IMR-90 (cell line): ENCODE results near the gene SMIM24. TPM values are rescaled to one million over a fixed set of nuclear protein-coding genes. Genes with fewer than 3 reads are reported as not detected.

Experiments used
- ATAC-seq: fragments of 200-7000 bp; cut with Tn5 transposase; 2 replicates; pipeline ENCODE4 v1.9.1; 2020; ENCODE audit warnings: low read depth, mild to moderate bottlenecking, moderate library complexity
- BruUV-seq: library from RNA; stranded (reverse); fragments of 400-500 nt; replicated peaks from 2 replicates; lab custom pipeline; 2021; lab: Mats Ljungman, UMichigan
- CTCF ChIA-PET: fragments of 300-600 bp; formaldehyde crosslinking; extraction: SDS; loops from one replicate; lab custom pipeline; 2021; ENCODE audit warnings: antibody characterized with exemption; lab: Yijun Ruan, JAX
- POLR2A ChIA-PET: fragments of 300-600 bp; sonication (Branson Sonifier 250); formaldehyde crosslinking; loops from one replicate; lab custom pipeline; 2022; ENCODE audit warnings: antibody characterized with exemption; ENCODE audit not compliant: unreplicated experiment; lab: Charles Lee
- DNase-seq: peaks from one replicate; pipeline ENCODE4 v3.0.0; 2013
- H2AFZ ChIP-seq: replicated peaks from 2 replicates; pipeline ENCODE3; 2013; ENCODE audit warnings: low read length, mild to moderate bottlenecking; ENCODE audit not compliant: poor library complexity
- H2AK5ac ChIP-seq: 2 replicates; pipeline ENCODE4 v1.6.1; 2013; ENCODE audit warnings: low read depth, low read length, inconsistent platforms
- H2AK9ac ChIP-seq: replicated peaks from 2 replicates; pipeline ENCODE3; 2013; ENCODE audit warnings: mild to moderate bottlenecking, low read depth, low read length, moderate library complexity; ENCODE audit not compliant: poor library complexity
- H2BK120ac ChIP-seq: 2 replicates; pipeline ENCODE4 v1.6.1; 2013; ENCODE audit warnings: low read depth, low read length, inconsistent platforms
- H2BK15ac ChIP-seq: 3 replicates; pipeline ENCODE4 v1.6.1; 2013; ENCODE audit warnings: low read depth, low read length, inconsistent platforms
- H2BK20ac ChIP-seq: 2 replicates; pipeline ENCODE4 v1.6.1; 2013; ENCODE audit warnings: low read depth, mild to moderate bottlenecking, inconsistent platforms, low read length, moderate library complexity
- H2BK5ac ChIP-seq: 2 replicates; pipeline ENCODE4 v1.6.1; 2013; ENCODE audit warnings: mild to moderate bottlenecking, low read depth, low read length, inconsistent platforms; ENCODE audit not compliant: poor library complexity, severe bottlenecking
- H3K14ac ChIP-seq: replicated peaks from 2 replicates; pipeline ENCODE4 v1.6.1; 2013; ENCODE audit warnings: low read depth, low read length, inconsistent platforms
- H3K18ac ChIP-seq: 2 replicates; pipeline ENCODE4 v1.6.1; 2013; ENCODE audit warnings: low read depth, low read length, control low read depth
- H3K23ac ChIP-seq: 2 replicates; pipeline ENCODE4 v1.6.1; 2013; ENCODE audit warnings: low read depth, low read length, inconsistent platforms
- H3K27ac ChIP-seq: 2 replicates; pipeline ENCODE4 v1.5.1; 2013; ENCODE audit warnings: mild to moderate bottlenecking, control low read depth, low read length; ENCODE audit not compliant: insufficient read depth
- H3K27me3 ChIP-seq: 2 replicates; pipeline ENCODE4 v1.6.1; 2013; ENCODE audit warnings: low read length; ENCODE audit not compliant: control insufficient read depth, insufficient read depth
- H3K36me3 ChIP-seq: 2 replicates; pipeline ENCODE4 v1.6.1; 2013; ENCODE audit warnings: low read length, mixed read lengths; ENCODE audit not compliant: control insufficient read depth, insufficient read depth
- H3K4ac ChIP-seq: 2 replicates; pipeline ENCODE4 v1.6.1; 2013; ENCODE audit warnings: low read depth, low read length, inconsistent platforms
- H3K4me1 ChIP-seq: 2 replicates; pipeline ENCODE4 v1.6.1; 2013; ENCODE audit warnings: low read length, mixed read lengths; ENCODE audit not compliant: control insufficient read depth, insufficient read depth
- H3K4me2 ChIP-seq: 2 replicates; pipeline ENCODE4 v1.6.1; 2013; ENCODE audit warnings: low read depth, mild to moderate bottlenecking, control low read depth, low read length, moderate library complexity
- H3K4me3 ChIP-seq: 2 replicates; pipeline ENCODE4 v1.5.1; 2013; ENCODE audit warnings: low read depth, mild to moderate bottlenecking, control low read depth, low read length, moderate library complexity; ENCODE audit not compliant: insufficient read depth
- H3K56ac ChIP-seq: 2 replicates; pipeline ENCODE4 v1.6.1; 2013; ENCODE audit warnings: low read length, inconsistent platforms; ENCODE audit not compliant: insufficient read depth; ENCODE audit errors: extremely low read depth
- H3K79me1 ChIP-seq, 2 experiments: 2 replicates each; pipeline ENCODE4 v1.6.1; 2013; ENCODE audit warnings: low read length in 2 of 2, inconsistent platforms in 1 of 2, low read depth in 1 of 2
- H3K9ac ChIP-seq: 2 replicates; pipeline ENCODE4 v1.6.1; 2013; ENCODE audit warnings: low read depth, low read length, control low read depth
- H3K9me1 ChIP-seq: 2 replicates; pipeline ENCODE4 v1.6.1; 2013; ENCODE audit warnings: low read length, inconsistent platforms; ENCODE audit not compliant: insufficient read depth
- H3K9me3 ChIP-seq: 2 replicates; pipeline ENCODE4 v1.6.1; 2013; ENCODE audit warnings: low read length; ENCODE audit not compliant: control insufficient read depth, insufficient read depth
- H4K20me1 ChIP-seq: 2 replicates; pipeline ENCODE4 v1.6.1; 2013; ENCODE audit warnings: low read length, inconsistent platforms; ENCODE audit not compliant: insufficient read depth
- H4K5ac ChIP-seq: 2 replicates; pipeline ENCODE4 v1.6.1; 2013; ENCODE audit warnings: mild to moderate bottlenecking, low read depth, low read length, control low read depth
- H4K8ac ChIP-seq, 2 experiments: 2 replicates each; pipeline ENCODE4 v1.6.1; 2013; ENCODE audit warnings: low read depth in 2 of 2, low read length in 2 of 2, control low read depth in 1 of 2, inconsistent platforms in 1 of 2
- H4K91ac ChIP-seq: 2 replicates; pipeline ENCODE4 v1.6.1; 2013; ENCODE audit warnings: low read depth, low read length, inconsistent platforms; ENCODE audit not compliant: insufficient read depth
- BHLHE40 ChIP-seq: fragments of 150-350 bp; IDR thresholded peaks from 2 replicates; pipeline ENCODE4 v1.6.1; 2016; ENCODE audit warnings: mild to moderate bottlenecking, low read depth, low read length
- CEBPB ChIP-seq: IDR thresholded peaks from 2 replicates; pipeline ENCODE4 v1.6.1; 2012; ENCODE audit warnings: low read depth, low read length, improper control_type of control experiment
- CHD1 ChIP-seq: IDR thresholded peaks from 2 replicates; pipeline ENCODE4 v1.6.1; 2012; ENCODE audit warnings: low read depth, low read length, improper control_type of control experiment
- FOS ChIP-seq: fragments of 150-350 bp; IDR thresholded peaks from 2 replicates; pipeline ENCODE4 v1.6.1; 2016; ENCODE audit warnings: low read depth, low read length
- MAFK ChIP-seq: IDR thresholded peaks from 2 replicates; pipeline ENCODE4 v1.6.1; 2012; ENCODE audit warnings: low read depth, low read length, improper control_type of control experiment
- MAZ ChIP-seq: IDR thresholded peaks from 2 replicates; pipeline ENCODE4 v1.6.1; 2012; ENCODE audit warnings: low read depth, mild to moderate bottlenecking, low read length, improper control_type of control experiment, moderate library complexity, borderline replicate concordance
- MXI1 ChIP-seq: IDR thresholded peaks from 2 replicates; pipeline ENCODE4 v1.6.1; 2012; ENCODE audit warnings: low read depth, mild to moderate bottlenecking, low read length, moderate library complexity, borderline replicate concordance
- NFE2L2 ChIP-seq: fragments of 150-350 bp; IDR thresholded peaks from 2 replicates; pipeline ENCODE4 v1.6.1; 2016; ENCODE audit warnings: low read depth, mild to moderate bottlenecking, low read length
- POLR2A ChIP-seq: IDR thresholded peaks from 2 replicates; pipeline ENCODE4 v1.6.1; 2012; ENCODE audit warnings: mild to moderate bottlenecking, low read depth, low read length
- RAD21 ChIP-seq: IDR thresholded peaks from 2 replicates; pipeline ENCODE4 v1.6.1; 2012; ENCODE audit warnings: low read length, improper control_type of control experiment
- RCOR1 ChIP-seq: IDR thresholded peaks from 2 replicates; pipeline ENCODE4 v1.6.1; 2012; ENCODE audit warnings: mild to moderate bottlenecking, low read length, improper control_type of control experiment; ENCODE audit not compliant: insufficient replicate concordance
- RFX5 ChIP-seq: IDR thresholded peaks from 2 replicates; pipeline ENCODE4 v1.8.0; 2012; ENCODE audit warnings: low read depth, mild to moderate bottlenecking, low read length, moderate library complexity
- SMC3 ChIP-seq: fragments of 150-350 bp; IDR thresholded peaks from 2 replicates; pipeline ENCODE4 v1.6.1; 2016; ENCODE audit warnings: low read depth, mild to moderate bottlenecking, antibody characterized with exemption, low read length, moderate library complexity
- WGBS, 2 experiments: methylation state at CpG; one replicate each; pipeline versions ENCODE4 v1.1.5 to v1.1.7; 2013; ENCODE audit warnings: missing lambda C conversion rate in 2 of 2; ENCODE audit not compliant: insufficient read length in 1 of 2; ENCODE audit errors: extremely low coverage in 2 of 2; 5-methylcytosine and 5-hydroxymethylcytosine counted together
- dilution Hi-C: fragments of 300-500 bp; cut with HindIII; formaldehyde crosslinking; loops from one replicate; pipeline ENCODE4 v1.14.3; 2018; ENCODE audit warnings: low sequenced_read_pairs; ENCODE audit not compliant: unreplicated experiment
- in situ Hi-C: fragments of 300-500 bp; cut with MboI; formaldehyde crosslinking; loops from 3 replicates; pipeline ENCODE4 v1.14.3; 2019; ENCODE audit warnings: low sequenced_read_pairs, inconsistent platforms, mixed read lengths
- intact Hi-C: fragments of 100-400 bp; cut with micrococcal nuclease; formaldehyde crosslinking; loops from 2 replicates; pipeline ENCODE4 v1.10.0; 2022
- polyA plus RNA-seq, 3 experiments: library from polyadenylated mRNA; depleted of rRNA; stranded (reverse); fragments of >200 nt; gene quantifications; 2 replicates each; pipeline ENCODE4 v1.2.3, GENCODE V29; 2012; ENCODE audit warnings: low replicate concordance in 1 of 3
- total RNA-seq: library from RNA; depleted of rRNA; stranded (reverse); fragments of >200 nt; gene quantifications from 2 replicates; pipeline ENCODE4 v1.2.3, GENCODE V29; 2012
- TF ChIP-seq, protein P1 (sequence below): conservative IDR thresholded peaks from 2 replicates; pipeline ENCODE4 v1.5.1; 2012; ENCODE audit warnings: mild to moderate bottlenecking, low read depth, low read length, improper control_type of control experiment
- TF ChIP-seq, protein P2 (sequence below): fragments of 150-350 bp; IDR thresholded peaks from 2 replicates; pipeline ENCODE4 v1.6.1; 2016; ENCODE audit warnings: low read depth, mild to moderate bottlenecking, low read length, moderate library complexity, borderline replicate concordance
- TF ChIP-seq, protein P3 (sequence below): fragments of 150-350 bp; IDR thresholded peaks from 2 replicates; pipeline ENCODE4 v1.6.1; 2017; ENCODE audit warnings: mild to moderate bottlenecking, antibody characterized with exemption, low read length, low read depth

SMIM24 gene
- total and polyA plus RNA-seq, 2 of the 4 experiments (the other 2 are of a cell fraction), result not detected

GRCh38 chr19:3524904-3525451 is 44.7 kb upstream of the SMIM24 start:
- Histone ChIP-seq H4K8ac (no peak overlapping the region), H3K14ac (no peak overlapping the region), H3K4me1 (no peaks in the 10 kb centered on the region), H3K27ac (no peak overlapping the region), H4K20me1 (peaks cover 57% of the 10 kb centered on the region), H3K36me3 (peaks cover 50% of the 10 kb centered on the region), H3K9me1 (peaks cover 12% of the 10 kb centered on the region; the same call in 1 of the 2 replicates), H4K5ac (no peak overlapping the region), H2AK5ac (no peak overlapping the region), H2BK15ac (no peak overlapping the region), H3K18ac (no peak overlapping the region), H2AFZ (no peak overlapping the region), H2BK5ac (no peak overlapping the region), H3K4me2 (no peak overlapping the region), H3K79me1 (peaks cover 25 to 67% of the 10 kb centered on the region in 2 experiments), H3K23ac (no peak overlapping the region), H3K4me3 (no peak overlapping the region), H3K56ac (no peak overlapping the region), H3K4ac (no peak overlapping the region), H2BK120ac (no peak overlapping the region), H3K27me3 (no peaks in the 10 kb centered on the region), H3K9me3 (no peaks in the 10 kb centered on the region), H2AK9ac (no peak overlapping the region), H3K9ac (no peak overlapping the region), H2BK20ac (no peak overlapping the region), H4K91ac (no peak overlapping the region)
- no TSS peak for BruUV-seq
- CTCF ChIA-PET, result interaction anchor here (0.6 kb wide), 1 partner anchor 250 kb away, joined by 3 read pairs; no protein-coding TSS in a partner anchor
- intact Hi-C loops (no loop called here), in situ Hi-C loops (no loop called here), dilution Hi-C loops (no loop called here)
- DNase-seq (no peak), ATAC-seq (no peak)
- POLR2A ChIA-PET, result no interaction called here
- WGBS, 2 experiments, result 92% methylated on average over 8 of the region's 20 CpGs; no CpG with 5 or more reads in 1 of the 2 experiments
- TF ChIP-seq RCOR1 (no peak), RFX5 (no peak), CHD1 (no peak), CEBPB (no peak), SMC3 (no peak), NFE2L2 (no peak), MXI1 (no peak), POLR2A (no peak), RAD21 (no peak), MAZ (no peak), BHLHE40 (no peak), FOS (no peak), MAFK (no peak)
- TF ChIP-seq, protein P1, sequence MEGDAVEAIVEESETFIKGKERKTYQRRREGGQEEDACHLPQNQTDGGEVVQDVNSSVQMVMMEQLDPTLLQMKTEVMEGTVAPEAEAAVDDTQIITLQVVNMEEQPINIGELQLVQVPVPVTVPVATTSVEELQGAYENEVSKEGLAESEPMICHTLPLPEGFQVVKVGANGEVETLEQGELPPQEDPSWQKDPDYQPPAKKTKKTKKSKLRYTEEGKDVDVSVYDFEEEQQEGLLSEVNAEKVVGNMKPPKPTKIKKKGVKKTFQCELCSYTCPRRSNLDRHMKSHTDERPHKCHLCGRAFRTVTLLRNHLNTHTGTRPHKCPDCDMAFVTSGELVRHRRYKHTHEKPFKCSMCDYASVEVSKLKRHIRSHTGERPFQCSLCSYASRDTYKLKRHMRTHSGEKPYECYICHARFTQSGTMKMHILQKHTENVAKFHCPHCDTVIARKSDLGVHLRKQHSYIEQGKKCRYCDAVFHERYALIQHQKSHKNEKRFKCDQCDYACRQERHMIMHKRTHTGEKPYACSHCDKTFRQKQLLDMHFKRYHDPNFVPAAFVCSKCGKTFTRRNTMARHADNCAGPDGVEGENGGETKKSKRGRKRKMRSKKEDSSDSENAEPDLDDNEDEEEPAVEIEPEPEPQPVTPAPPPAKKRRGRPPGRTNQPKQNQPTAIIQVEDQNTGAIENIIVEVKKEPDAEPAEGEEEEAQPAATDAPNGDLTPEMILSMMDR, result no peak
- TF ChIP-seq, protein P2, sequence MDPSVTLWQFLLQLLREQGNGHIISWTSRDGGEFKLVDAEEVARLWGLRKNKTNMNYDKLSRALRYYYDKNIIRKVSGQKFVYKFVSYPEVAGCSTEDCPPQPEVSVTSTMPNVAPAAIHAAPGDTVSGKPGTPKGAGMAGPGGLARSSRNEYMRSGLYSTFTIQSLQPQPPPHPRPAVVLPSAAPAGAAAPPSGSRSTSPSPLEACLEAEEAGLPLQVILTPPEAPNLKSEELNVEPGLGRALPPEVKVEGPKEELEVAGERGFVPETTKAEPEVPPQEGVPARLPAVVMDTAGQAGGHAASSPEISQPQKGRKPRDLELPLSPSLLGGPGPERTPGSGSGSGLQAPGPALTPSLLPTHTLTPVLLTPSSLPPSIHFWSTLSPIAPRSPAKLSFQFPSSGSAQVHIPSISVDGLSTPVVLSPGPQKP, result no peak
- TF ChIP-seq, protein P3, sequence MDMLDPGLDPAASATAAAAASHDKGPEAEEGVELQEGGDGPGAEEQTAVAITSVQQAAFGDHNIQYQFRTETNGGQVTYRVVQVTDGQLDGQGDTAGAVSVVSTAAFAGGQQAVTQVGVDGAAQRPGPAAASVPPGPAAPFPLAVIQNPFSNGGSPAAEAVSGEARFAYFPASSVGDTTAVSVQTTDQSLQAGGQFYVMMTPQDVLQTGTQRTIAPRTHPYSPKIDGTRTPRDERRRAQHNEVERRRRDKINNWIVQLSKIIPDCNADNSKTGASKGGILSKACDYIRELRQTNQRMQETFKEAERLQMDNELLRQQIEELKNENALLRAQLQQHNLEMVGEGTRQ, result no peak
